ENCODE data around the gene ADGRE3.

The ADGRE3 gene

GRCh38 chr19:14674764-14675163, at the start of gene ADGRE3:
ADGRE3 (minus strand) TSS chr19:14674844; CDS start chr19:14674770, 74 bp downstream.
- Mint-ChIP-seq H3K4me3 (no peak within 1 kb of the TSS), H3K36me3 (ENCODE audit: low read depth) (no peaks in the 10 kb centered on the region), H3K27ac (no peak within 1 kb of the TSS), H3K4me1 (no peaks in the 10 kb centered on the region), H3K27me3 (ENCODE audit: low read depth) (peaks cover 23% of the 10 kb centered on the region), H3K9me3 (peaks cover 6% of the 10 kb centered on the region)
- TF ChIP-seq, protein P1, sequence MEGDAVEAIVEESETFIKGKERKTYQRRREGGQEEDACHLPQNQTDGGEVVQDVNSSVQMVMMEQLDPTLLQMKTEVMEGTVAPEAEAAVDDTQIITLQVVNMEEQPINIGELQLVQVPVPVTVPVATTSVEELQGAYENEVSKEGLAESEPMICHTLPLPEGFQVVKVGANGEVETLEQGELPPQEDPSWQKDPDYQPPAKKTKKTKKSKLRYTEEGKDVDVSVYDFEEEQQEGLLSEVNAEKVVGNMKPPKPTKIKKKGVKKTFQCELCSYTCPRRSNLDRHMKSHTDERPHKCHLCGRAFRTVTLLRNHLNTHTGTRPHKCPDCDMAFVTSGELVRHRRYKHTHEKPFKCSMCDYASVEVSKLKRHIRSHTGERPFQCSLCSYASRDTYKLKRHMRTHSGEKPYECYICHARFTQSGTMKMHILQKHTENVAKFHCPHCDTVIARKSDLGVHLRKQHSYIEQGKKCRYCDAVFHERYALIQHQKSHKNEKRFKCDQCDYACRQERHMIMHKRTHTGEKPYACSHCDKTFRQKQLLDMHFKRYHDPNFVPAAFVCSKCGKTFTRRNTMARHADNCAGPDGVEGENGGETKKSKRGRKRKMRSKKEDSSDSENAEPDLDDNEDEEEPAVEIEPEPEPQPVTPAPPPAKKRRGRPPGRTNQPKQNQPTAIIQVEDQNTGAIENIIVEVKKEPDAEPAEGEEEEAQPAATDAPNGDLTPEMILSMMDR (IDR thresholded peaks at IDR 0.05; ENCODE audit: unreplicated experiment in 3 of 3), result no peak

DNA sequence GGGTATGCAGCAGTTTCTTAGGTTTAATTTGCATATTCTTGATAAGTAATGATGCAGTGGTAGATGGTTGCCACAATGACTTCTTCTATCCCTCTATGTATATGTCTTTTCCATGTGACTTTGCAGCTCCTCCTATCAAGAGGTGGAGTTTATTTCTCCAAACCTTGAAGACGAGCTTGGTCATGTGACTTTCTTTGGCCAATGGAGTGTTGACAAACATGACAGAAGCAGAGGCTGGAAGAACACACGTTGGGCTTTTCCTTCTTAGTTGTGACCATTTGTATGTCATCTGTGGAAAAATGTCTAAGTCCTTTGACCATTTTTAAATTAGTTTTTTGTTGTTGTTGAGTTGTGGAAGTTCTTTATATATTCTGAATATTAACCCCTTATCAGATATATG, 47.5 kb upstream of the ADGRE3 start:
- H3K4me3 Mint-ChIP-seq, result no peak overlapping the region
- TF ChIP-seq, protein P1 (IDR thresholded peaks at IDR 0.05; ENCODE audit: unreplicated experiment in 3 of 3), result no peak
- H3K36me3 Mint-ChIP-seq (ENCODE audit: low read depth), result peaks cover 81% of the 10 kb centered on the region
- peaks cover 80% of the 10 kb centered on the region for H3K9me3 Mint-ChIP-seq
- H3K4me1 Mint-ChIP-seq, result no peaks in the 10 kb centered on the region
- H3K27me3 Mint-ChIP-seq (ENCODE audit: low read depth), result no peaks in the 10 kb centered on the region
- no peak overlapping the region for H3K27ac Mint-ChIP-seq

DNA sequence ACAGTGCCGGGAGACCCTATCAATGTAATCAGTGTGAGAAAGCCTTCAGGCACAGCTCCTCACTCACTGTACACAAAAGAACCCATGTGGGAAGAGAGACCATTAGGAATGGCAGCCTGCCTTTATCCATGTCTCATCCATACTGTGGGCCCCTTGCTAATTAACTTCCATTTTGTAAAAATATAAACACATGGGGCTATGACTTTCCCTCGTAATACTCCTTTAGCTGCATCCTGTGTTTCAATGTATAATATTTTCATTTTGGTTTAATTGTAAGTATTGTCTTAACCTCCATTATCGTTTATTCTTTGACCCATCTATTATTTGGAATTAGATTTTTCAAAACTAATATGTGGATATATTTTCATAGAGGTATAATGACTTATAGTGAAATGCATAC, 44.5 kb upstream of the ADGRE3 start:
- Mint-ChIP-seq H3K27me3 (ENCODE audit: low read depth) (no peaks in the 10 kb centered on the region), H3K36me3 (ENCODE audit: low read depth) (peaks cover 100% of the 10 kb centered on the region), H3K4me1 (no peaks in the 10 kb centered on the region), H3K4me3 (no peak overlapping the region), H3K27ac (no peak overlapping the region), H3K9me3 (peaks cover 88% of the 10 kb centered on the region)
- TF ChIP-seq, protein P1 (IDR thresholded peaks at IDR 0.05; ENCODE audit: unreplicated experiment in 3 of 3), result no peak

GRCh38 chr19:14718522-14719116, 44.0 kb upstream of the ADGRE3 start:
- H3K27ac Mint-ChIP-seq, result no peak overlapping the region
- H3K36me3 Mint-ChIP-seq (ENCODE audit: low read depth), result peaks cover 100% of the 10 kb centered on the region
- H3K4me3 Mint-ChIP-seq, result no peak overlapping the region
- H3K27me3 Mint-ChIP-seq (ENCODE audit: low read depth), result no peaks in the 10 kb centered on the region
- TF ChIP-seq, protein P1 (IDR thresholded peaks at IDR 0.05; ENCODE audit: unreplicated experiment in 3 of 3), result no peak
- H3K9me3 Mint-ChIP-seq, result peaks cover 87% of the 10 kb centered on the region
- no peaks in the 10 kb centered on the region for H3K4me1 Mint-ChIP-seq

DNA sequence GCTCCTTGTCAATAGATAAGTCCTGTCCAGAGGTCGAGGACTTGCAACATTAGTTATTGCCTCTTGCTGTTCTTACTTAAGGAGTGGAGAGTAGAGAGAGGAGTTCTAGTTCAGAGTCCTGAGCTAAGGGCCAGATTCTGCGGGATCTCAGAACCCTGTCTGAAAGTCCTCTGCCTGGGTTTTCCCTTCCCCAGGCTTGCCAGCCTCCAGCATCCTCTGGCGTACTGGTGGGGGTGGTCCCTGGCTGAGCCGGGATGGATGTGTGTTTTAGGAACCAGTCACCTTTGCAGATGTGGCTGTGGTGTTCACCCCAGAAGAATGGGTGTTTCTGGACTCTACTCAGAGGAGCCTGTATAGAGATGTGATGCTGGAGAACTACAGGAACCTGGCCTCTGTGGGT, 41.2 kb upstream of the ADGRE3 start:
- Mint-ChIP-seq H3K4me3 (no peak overlapping the region), H3K27me3 (ENCODE audit: low read depth) (peaks cover 3% of the 10 kb centered on the region), H3K36me3 (ENCODE audit: low read depth) (peaks cover 99% of the 10 kb centered on the region), H3K4me1 (no peaks in the 10 kb centered on the region), H3K9me3 (peaks cover 81% of the 10 kb centered on the region), H3K27ac (no peak overlapping the region)
- TF ChIP-seq, protein P1 (IDR thresholded peaks at IDR 0.05; ENCODE audit: unreplicated experiment in 3 of 3), result no peak

DNA sequence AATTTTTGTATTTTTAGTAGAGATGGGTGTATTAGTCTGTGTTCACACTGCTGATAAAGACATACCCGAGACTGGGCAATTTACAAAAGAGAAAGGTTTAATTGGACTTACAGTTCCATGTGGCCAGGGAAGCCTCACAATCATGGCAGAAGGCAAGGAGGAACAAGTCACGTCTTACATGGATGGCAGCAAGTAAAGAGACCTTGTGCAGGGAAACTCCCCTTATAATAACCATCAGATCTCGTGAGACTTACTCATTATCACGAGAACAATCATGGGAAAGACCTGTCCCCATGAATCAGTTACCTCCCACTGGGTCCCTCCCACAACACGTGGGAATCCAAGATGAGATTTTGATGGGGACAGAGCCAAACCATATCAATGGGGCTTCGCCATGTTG, 29.8 kb upstream of the ADGRE3 start:
- H3K4me3 Mint-ChIP-seq, result no peak overlapping the region
- peaks cover 23% of the 10 kb centered on the region for H3K9me3 Mint-ChIP-seq
- no peaks in the 10 kb centered on the region for H3K4me1 Mint-ChIP-seq
- TF ChIP-seq, protein P1 (IDR thresholded peaks at IDR 0.05; ENCODE audit: unreplicated experiment in 3 of 3), result no peak
- H3K27ac Mint-ChIP-seq, result no peak overlapping the region
- no peaks in the 10 kb centered on the region for H3K27me3 Mint-ChIP-seq (ENCODE audit: low read depth)
- H3K36me3 Mint-ChIP-seq (ENCODE audit: low read depth), result peaks cover 90% of the 10 kb centered on the region
